GM21381 (cell line): ENCODE measurements around the gene PTCD2.
"Not testable (repeated sequence)": the region's sequence is repeated elsewhere in the genome, so short reads cannot be mapped to it uniquely, and the experiment has no call there.

Source experiments
- ATAC-seq: cut with Tn5 transposase; IDR thresholded peaks from one replicate; pipeline ENCODE4 v1.9.1; 2021; ENCODE audit warnings: mild to moderate bottlenecking, moderate library complexity; ENCODE audit not compliant: unreplicated experiment

The PTCD2 gene

GRCh38 chr5:72377910-72378638, 57.9 kb downstream of the PTCD2 start:
- no peak for ATAC-seq

- ATAC-seq = no peak
Observed at GRCh38 chr5:72378639-72379289, 58.6 kb downstream of the PTCD2 start.

- ATAC-seq = no peak
Observed at GRCh38 chr5:72379936-72380335, 59.8 kb downstream of the PTCD2 start.

GRCh38 chr5:72380492-72381274, 60.5 kb downstream of the PTCD2 start:
- no peak for ATAC-seq

- no peak for ATAC-seq
Observed at GRCh38 chr5:72383280-72383679, 63.1 kb downstream of the PTCD2 start.

- no peak for ATAC-seq
Observed at GRCh38 chr5:72383726-72384125, 63.6 kb downstream of the PTCD2 start.

GRCh38 chr5:72386639-72387038, 66.5 kb downstream of the PTCD2 start:
- ATAC-seq = no peak

- ATAC-seq = no peak
Observed at GRCh38 chr5:72387985-72388384, 67.8 kb downstream of the PTCD2 start.

- ATAC-seq = no peak
Observed at GRCh38 chr5:72388646-72389045, 68.5 kb downstream of the PTCD2 start.

- no peak for ATAC-seq
Observed at GRCh38 chr5:72390836-72391235, 70.7 kb downstream of the PTCD2 start.

GRCh38 chr5:72392326-72392733, 72.2 kb downstream of the PTCD2 start:
- ATAC-seq = no peak

- ATAC-seq = no peak
Observed at GRCh38 chr5:72393052-72393451, 72.9 kb downstream of the PTCD2 start.

- no peak for ATAC-seq
Observed at GRCh38 chr5:72394688-72395087, 74.5 kb downstream of the PTCD2 start.

- no peak for ATAC-seq
Observed at GRCh38 chr5:72397836-72398235, 77.7 kb downstream of the PTCD2 start.

GRCh38 chr5:72400950-72401349, 80.8 kb downstream of the PTCD2 start:
- ATAC-seq = no peak

- ATAC-seq = no peak
Observed at GRCh38 chr5:72402381-72402890, 82.3 kb downstream of the PTCD2 start.

- ATAC-seq = no peak
Observed at GRCh38 chr5:72402959-72403628, 82.9 kb downstream of the PTCD2 start.

- ATAC-seq = not testable (repeated sequence)
Observed at GRCh38 chr5:72404771-72405170, 84.6 kb downstream of the PTCD2 start.

GRCh38 chr5:72407078-72407477, 86.9 kb downstream of the PTCD2 start:
- no peak for ATAC-seq

GRCh38 chr5:72407541-72407940, 87.4 kb downstream of the PTCD2 start:
- no peak for ATAC-seq

- no peak for ATAC-seq
Observed at GRCh38 chr5:72408127-72408526, 88.0 kb downstream of the PTCD2 start.
